Activated T-cell treated with anti-CD3 and anti-CD28 coated beads, Interleukin-2, amount 50 U/mL, for 24 hours (primary cell): ENCODE data around the gene SLC6A7.

ENCODE experiments used
- DNase-seq: peaks from one replicate; pipeline ENCODE4 v3.0.0-alpha.2; 2020
- H3K27ac Mint-ChIP-seq: 2 replicates; pipeline ENCODE4 v1.8.0; 2020; ENCODE audit warnings: mild to moderate bottlenecking, mixed read lengths
- H3K27me3 Mint-ChIP-seq: 2 replicates; pipeline ENCODE4 v1.8.0; 2020; ENCODE audit warnings: mixed read lengths
- H3K36me3 Mint-ChIP-seq: 2 replicates; pipeline ENCODE4 v1.8.0; 2020; ENCODE audit warnings: low read depth, mixed read lengths
- H3K4me1 Mint-ChIP-seq: 2 replicates; pipeline ENCODE4 v1.8.0; 2020; ENCODE audit warnings: low read depth, mixed read lengths
- H3K4me3 Mint-ChIP-seq: 2 replicates; pipeline ENCODE4 v1.8.0; 2020; ENCODE audit warnings: mild to moderate bottlenecking, moderate library complexity, mixed read lengths
- H3K9me3 Mint-ChIP-seq: 2 replicates; pipeline ENCODE4 v1.8.0; 2020; ENCODE audit warnings: mixed read lengths

Gene SLC6A7

GRCh38 chr5:150188146-150188842 is 1.6 kb upstream of the SLC6A7 start:
- no peak overlapping the region for H3K4me3 Mint-ChIP-seq
- H3K27ac Mint-ChIP-seq = no peak overlapping the region
- H3K9me3 Mint-ChIP-seq = no peaks in the 10 kb centered on the region
- H3K4me1 Mint-ChIP-seq = no peaks in the 10 kb centered on the region
- peaks cover 50% of the 10 kb centered on the region for H3K27me3 Mint-ChIP-seq
- no peak for DNase-seq
- no peaks in the 10 kb centered on the region for H3K36me3 Mint-ChIP-seq

DNA sequence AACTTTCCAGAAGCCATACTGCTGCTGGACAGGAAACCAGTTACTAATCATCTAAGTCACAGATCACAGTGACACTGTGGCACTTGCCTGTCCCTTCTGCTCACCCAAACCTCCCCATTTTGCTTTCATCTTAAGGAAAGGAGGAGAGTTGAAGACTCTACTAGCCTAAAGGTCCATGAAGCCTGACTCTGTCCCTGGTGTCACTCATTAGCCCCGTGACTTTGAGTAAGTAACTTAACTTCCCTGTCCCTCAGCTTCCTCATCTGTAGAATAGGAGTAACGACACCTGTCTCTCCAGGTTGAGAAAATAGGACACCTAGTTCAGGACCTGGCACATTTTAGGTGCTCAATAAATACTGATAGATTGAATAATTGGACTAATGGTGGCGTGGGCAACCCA is 536 bp upstream of the SLC6A7 start:
- no peak overlapping the region for H3K27ac Mint-ChIP-seq
- H3K4me1 Mint-ChIP-seq = no peaks in the 10 kb centered on the region
- H3K36me3 Mint-ChIP-seq = no peaks in the 10 kb centered on the region
- H3K4me3 Mint-ChIP-seq = no peak overlapping the region
- DNase-seq = no peak
- peaks cover 50% of the 10 kb centered on the region for H3K27me3 Mint-ChIP-seq
- no peaks in the 10 kb centered on the region for H3K9me3 Mint-ChIP-seq

- Mint-ChIP-seq H3K4me1 (no peaks in the 10 kb centered on the region), H3K4me3 (no peak overlapping the region), H3K27me3 (peaks cover 50% of the 10 kb centered on the region), H3K9me3 (no peaks in the 10 kb centered on the region), H3K27ac (no peak overlapping the region), H3K36me3 (no peaks in the 10 kb centered on the region)
- no peak for DNase-seq
Measured at GRCh38 chr5:150190503-150190979, 679 bp downstream of the SLC6A7 start.

DNA sequence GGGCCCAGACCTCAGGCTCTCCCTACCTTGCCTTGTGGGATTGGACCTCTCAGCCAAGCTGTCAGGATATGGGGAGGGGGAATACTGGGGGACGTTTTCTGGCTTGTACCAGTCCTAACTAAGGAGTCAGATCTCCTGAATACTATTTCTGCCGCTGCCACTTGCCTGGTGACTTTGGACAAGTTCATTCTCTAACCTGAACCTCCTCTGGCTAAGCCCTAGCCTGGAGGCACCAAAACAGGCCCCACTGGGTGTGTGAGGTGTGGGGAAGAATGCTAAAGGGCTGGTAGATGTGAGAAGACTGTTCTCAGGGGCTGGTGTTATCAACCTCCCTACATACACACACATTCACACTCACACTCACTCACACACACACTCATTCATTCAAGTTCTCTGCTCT is 1.1 kb downstream of the SLC6A7 start:
- Mint-ChIP-seq H3K27me3 (peaks cover 50% of the 10 kb centered on the region), H3K4me1 (no peaks in the 10 kb centered on the region), H3K36me3 (no peaks in the 10 kb centered on the region), H3K9me3 (no peaks in the 10 kb centered on the region), H3K27ac (no peak overlapping the region), H3K4me3 (no peak overlapping the region)
- no peak for DNase-seq

GRCh38 chr5:150192462-150192861 is 2.6 kb downstream of the SLC6A7 start:
- H3K4me1 Mint-ChIP-seq = no peaks in the 10 kb centered on the region
- no peak overlapping the region for H3K27ac Mint-ChIP-seq
- H3K9me3 Mint-ChIP-seq = no peaks in the 10 kb centered on the region
- no peak for DNase-seq
- H3K4me3 Mint-ChIP-seq = no peak overlapping the region
- H3K36me3 Mint-ChIP-seq = no peaks in the 10 kb centered on the region
- peaks cover 50% of the 10 kb centered on the region for H3K27me3 Mint-ChIP-seq

- Mint-ChIP-seq H3K4me1 (no peaks in the 10 kb centered on the region), H3K4me3 (no peak overlapping the region), H3K27ac (no peak overlapping the region), H3K9me3 (no peaks in the 10 kb centered on the region), H3K27me3 (peaks cover 27% of the 10 kb centered on the region), H3K36me3 (no peaks in the 10 kb centered on the region)
- DNase-seq = no peak
Measured at GRCh38 chr5:150195736-150196485, 6.0 kb downstream of the SLC6A7 start.

DNA sequence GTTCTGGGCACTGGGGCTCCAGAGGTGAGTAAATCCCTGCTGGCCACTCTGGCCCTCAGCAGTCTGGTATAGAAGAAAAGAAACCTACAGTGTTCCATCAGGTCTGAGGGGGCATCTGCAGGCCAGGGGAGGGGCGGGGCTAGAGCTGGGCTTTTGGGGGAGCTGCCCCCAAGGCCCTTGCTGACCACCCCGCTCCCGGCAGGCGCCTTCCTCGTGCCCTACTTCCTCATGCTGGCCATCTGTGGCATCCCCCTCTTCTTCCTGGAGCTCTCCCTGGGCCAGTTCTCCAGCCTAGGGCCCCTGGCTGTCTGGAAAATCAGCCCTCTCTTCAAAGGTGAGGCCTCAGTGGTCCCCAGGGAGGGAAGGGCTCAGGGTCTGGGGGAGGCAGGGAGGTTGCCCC is 6.7 kb downstream of the SLC6A7 start:
- Mint-ChIP-seq H3K4me1 (no peaks in the 10 kb centered on the region), H3K27me3 (peaks cover 21% of the 10 kb centered on the region), H3K27ac (no peak overlapping the region), H3K4me3 (no peak overlapping the region), H3K9me3 (no peaks in the 10 kb centered on the region), H3K36me3 (no peaks in the 10 kb centered on the region)
- DNase-seq = no peak

GRCh38 chr5:150196986-150197385 is 7.1 kb downstream of the SLC6A7 start:
- H3K4me3 Mint-ChIP-seq = no peak overlapping the region

GRCh38 chr5:150197476-150197875 is 7.6 kb downstream of the SLC6A7 start:
- peaks cover 13% of the 10 kb centered on the region for H3K27me3 Mint-ChIP-seq
- H3K4me1 Mint-ChIP-seq = no peaks in the 10 kb centered on the region
- H3K27ac Mint-ChIP-seq = no peak overlapping the region
- no peak overlapping the region for H3K4me3 Mint-ChIP-seq
- no peaks in the 10 kb centered on the region for H3K36me3 Mint-ChIP-seq
- no peak for DNase-seq
- H3K9me3 Mint-ChIP-seq = no peaks in the 10 kb centered on the region

More at GRCh38 chr5:150196986-150197385, 7.1 kb downstream of the SLC6A7 start:
- Mint-ChIP-seq H3K4me1 (no peaks in the 10 kb centered on the region), H3K27ac (no peak overlapping the region), H3K9me3 (no peaks in the 10 kb centered on the region), H3K36me3 (no peaks in the 10 kb centered on the region), H3K27me3 (peaks cover 16% of the 10 kb centered on the region)
- no peak for DNase-seq

DNA sequence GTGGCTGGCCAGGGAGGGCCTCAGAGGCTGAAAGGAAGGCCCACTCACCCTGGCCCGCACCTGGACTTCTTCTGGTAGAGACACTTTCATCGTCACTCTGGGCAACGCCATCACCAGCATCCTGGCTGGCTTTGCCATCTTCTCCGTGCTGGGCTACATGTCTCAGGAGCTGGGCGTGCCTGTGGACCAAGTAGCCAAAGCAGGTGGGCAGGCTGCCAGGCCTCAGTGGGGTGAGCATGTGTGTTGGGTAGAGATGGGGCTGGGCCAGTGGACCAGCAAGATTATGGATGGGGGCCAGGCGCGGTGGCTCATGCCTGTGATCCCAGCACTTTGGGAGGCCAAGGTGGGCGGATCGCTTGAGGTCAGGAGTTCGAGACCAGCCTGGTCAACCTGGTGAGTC is 12.6 kb downstream of the SLC6A7 start:
- Mint-ChIP-seq H3K36me3 (no peaks in the 10 kb centered on the region), H3K9me3 (no peaks in the 10 kb centered on the region), H3K4me3 (no peak overlapping the region), H3K4me1 (no peaks in the 10 kb centered on the region), H3K27ac (no peak overlapping the region), H3K27me3 (peaks cover 9% of the 10 kb centered on the region)
- no peak for DNase-seq

DNA sequence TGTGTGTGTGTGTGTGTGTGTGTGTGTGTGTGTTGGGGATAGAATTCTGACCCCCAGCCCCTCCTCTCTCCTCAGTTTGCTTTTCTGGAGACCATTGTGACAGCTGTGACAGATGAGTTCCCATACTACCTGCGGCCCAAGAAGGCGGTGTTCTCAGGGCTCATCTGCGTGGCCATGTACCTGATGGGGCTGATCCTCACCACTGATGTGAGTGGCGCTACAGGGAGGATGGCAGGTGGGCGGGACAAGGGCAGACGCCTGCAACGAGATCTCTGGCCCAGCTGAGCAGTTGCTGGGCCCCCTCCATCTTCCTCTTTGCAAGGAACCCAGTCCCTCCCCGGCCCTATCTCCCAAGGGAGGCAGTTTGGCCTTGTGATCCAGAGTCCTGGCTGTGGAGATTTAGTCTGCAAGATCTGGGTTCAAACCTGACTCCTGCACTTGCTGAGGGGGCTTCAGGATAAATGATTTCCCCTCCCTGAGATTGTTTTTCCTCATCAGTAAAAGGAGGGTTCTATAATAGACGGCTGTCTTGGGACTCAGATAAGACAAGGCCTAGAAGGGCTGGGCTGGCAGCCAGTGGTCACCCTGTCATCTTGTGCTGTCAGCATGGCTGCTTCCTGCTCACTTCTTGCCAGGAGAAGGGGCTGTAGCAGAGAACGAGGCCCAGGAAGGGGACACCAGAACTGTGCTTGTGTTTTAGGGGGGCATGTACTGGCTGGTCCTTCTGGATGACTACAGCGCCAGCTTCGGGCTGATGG is 14.1 kb downstream of the SLC6A7 start:
- H3K9me3 Mint-ChIP-seq = no peaks in the 10 kb centered on the region
- H3K27me3 Mint-ChIP-seq = peaks cover 23% of the 10 kb centered on the region
- H3K4me1 Mint-ChIP-seq = peaks cover 9% of the 10 kb centered on the region
- H3K4me3 Mint-ChIP-seq = no peak overlapping the region
- H3K27ac Mint-ChIP-seq = no peak overlapping the region
- DNase-seq = no peak
- no peaks in the 10 kb centered on the region for H3K36me3 Mint-ChIP-seq

- Mint-ChIP-seq H3K36me3 (no peaks in the 10 kb centered on the region), H3K4me3 (no peak overlapping the region)
Measured at GRCh38 chr5:150204590-150204960, 14.7 kb downstream of the SLC6A7 start.

GRCh38 chr5:150206098-150206778 is 16.4 kb downstream of the SLC6A7 start:
- Mint-ChIP-seq H3K9me3 (no peaks in the 10 kb centered on the region), H3K36me3 (no peaks in the 10 kb centered on the region), H3K27me3 (peaks cover 18% of the 10 kb centered on the region), H3K4me3 (no peak overlapping the region), H3K4me1 (peaks cover 16% of the 10 kb centered on the region), H3K27ac (no peak overlapping the region)
- DNase-seq = no peak

More at GRCh38 chr5:150204590-150204960, 14.7 kb downstream of the SLC6A7 start:
- DNase-seq = no peak
- Mint-ChIP-seq H3K27ac (no peak overlapping the region), H3K9me3 (no peaks in the 10 kb centered on the region), H3K4me1 (peaks cover 14% of the 10 kb centered on the region), H3K27me3 (peaks cover 20% of the 10 kb centered on the region)

DNA sequence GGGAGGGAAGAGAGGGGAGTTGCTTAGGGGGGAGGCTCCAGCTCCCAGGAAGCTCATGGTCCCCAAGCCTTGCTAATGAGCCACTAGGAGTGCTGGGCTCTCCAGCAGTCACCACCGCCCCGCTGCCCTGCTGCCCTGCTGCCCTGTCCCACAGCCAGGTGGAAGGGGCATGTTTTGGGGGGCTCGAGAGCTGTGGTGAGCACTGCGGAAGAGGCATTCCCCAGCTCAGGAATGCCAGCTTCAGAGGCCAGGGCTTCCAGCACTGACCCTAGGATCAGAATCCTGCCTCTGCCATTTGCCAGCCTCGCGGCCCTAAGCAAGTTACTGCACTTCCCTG is 16.9 kb downstream of the SLC6A7 start:
- no peaks in the 10 kb centered on the region for H3K36me3 Mint-ChIP-seq
- no peak for DNase-seq
- peaks cover 16% of the 10 kb centered on the region for H3K4me1 Mint-ChIP-seq
- no peak overlapping the region for H3K4me3 Mint-ChIP-seq
- no peak overlapping the region for H3K27ac Mint-ChIP-seq
- no peaks in the 10 kb centered on the region for H3K9me3 Mint-ChIP-seq
- H3K27me3 Mint-ChIP-seq = peaks cover 18% of the 10 kb centered on the region
